Measurements from ENCODE around the gene CA7.

GRCh38 chr16:66853261-66854139 lies 9.3 kb downstream of the CA7 start:
- TF ChIP-seq EZH2 (IDR thresholded peaks at IDR 0.05; ENCODE audit: insufficient read depth, poor library complexity, severe bottlenecking) (no peak), EZH2phosphoT487 (IDR thresholded peaks at IDR 0.05; ENCODE audit: insufficient read depth, low read depth) (no peak)
